Measurements from ENCODE around the gene DNAJC19.

DNAJC19 gene

DNA sequence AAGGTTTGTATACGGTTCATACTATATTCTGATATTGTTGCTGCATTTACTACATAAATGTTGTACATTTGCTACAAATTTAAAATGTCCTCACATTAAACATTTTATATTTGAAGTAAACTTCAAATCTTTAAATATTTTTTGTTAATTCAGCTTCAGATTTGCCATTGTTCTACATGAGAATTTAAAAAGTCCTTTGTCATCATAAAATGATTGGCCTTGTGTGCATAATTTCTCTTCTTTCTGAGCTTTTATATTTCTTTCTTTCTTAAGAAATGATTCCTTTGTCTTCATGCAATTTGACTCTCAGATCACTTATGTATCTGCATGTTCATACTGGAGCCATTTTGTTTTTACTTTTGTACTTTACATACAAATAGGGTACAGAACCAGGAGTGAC, 28.0 kb downstream of the DNAJC19 start:
- no peak for DNase-seq (ENCODE audit: extremely low read depth, low read depth)
- TF ChIP-seq, protein P1, sequence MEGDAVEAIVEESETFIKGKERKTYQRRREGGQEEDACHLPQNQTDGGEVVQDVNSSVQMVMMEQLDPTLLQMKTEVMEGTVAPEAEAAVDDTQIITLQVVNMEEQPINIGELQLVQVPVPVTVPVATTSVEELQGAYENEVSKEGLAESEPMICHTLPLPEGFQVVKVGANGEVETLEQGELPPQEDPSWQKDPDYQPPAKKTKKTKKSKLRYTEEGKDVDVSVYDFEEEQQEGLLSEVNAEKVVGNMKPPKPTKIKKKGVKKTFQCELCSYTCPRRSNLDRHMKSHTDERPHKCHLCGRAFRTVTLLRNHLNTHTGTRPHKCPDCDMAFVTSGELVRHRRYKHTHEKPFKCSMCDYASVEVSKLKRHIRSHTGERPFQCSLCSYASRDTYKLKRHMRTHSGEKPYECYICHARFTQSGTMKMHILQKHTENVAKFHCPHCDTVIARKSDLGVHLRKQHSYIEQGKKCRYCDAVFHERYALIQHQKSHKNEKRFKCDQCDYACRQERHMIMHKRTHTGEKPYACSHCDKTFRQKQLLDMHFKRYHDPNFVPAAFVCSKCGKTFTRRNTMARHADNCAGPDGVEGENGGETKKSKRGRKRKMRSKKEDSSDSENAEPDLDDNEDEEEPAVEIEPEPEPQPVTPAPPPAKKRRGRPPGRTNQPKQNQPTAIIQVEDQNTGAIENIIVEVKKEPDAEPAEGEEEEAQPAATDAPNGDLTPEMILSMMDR (IDR thresholded peaks at IDR 0.05; ENCODE audit: low read depth, low read length) = no peak

DNA sequence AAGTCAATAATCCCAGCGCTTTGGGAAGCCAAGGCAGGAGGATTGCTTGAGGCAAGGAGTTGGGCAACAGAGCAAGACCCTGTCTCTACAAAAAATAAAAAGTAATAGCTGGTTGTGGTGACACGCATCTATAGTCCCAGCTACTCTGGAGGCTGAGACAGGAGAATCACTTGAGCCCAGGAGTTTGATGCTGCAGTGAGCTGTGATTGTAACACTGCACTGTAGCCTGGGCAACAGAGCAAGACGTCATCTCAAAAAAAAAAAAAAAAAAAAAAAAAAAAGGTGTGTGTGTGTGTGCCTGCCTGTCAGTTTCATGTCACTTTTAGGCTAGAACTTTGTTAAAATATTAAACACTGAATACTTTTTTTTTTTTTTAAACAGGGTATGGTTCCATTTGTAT, 28.4 kb downstream of the DNAJC19 start:
- TF ChIP-seq, protein P1 (IDR thresholded peaks at IDR 0.05; ENCODE audit: low read depth, low read length) = no peak
- no peak for DNase-seq (ENCODE audit: extremely low read depth, low read depth)

DNA sequence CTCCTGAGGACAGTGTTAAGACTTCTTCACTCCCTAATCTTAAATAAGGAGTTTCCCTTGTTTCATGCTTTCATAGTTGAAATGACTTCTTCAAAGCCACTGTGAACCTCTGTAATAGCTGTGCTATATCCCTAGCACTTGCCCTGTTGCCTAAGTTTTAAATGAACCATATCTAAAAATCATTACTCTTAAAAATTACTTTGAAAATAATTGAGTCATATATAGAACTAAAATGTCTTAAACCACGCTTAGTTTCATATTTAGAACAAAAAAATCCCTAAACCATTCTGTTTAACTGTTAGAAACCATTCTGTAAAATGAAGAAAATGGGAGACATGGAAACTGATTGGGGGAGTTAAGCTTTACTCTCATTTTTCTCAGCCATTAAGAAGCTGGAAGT, 29.8 kb downstream of the DNAJC19 start:
- TF ChIP-seq, protein P1 (IDR thresholded peaks at IDR 0.05; ENCODE audit: low read depth, low read length) = no peak
- no peak for DNase-seq (ENCODE audit: extremely low read depth, low read depth)

DNA sequence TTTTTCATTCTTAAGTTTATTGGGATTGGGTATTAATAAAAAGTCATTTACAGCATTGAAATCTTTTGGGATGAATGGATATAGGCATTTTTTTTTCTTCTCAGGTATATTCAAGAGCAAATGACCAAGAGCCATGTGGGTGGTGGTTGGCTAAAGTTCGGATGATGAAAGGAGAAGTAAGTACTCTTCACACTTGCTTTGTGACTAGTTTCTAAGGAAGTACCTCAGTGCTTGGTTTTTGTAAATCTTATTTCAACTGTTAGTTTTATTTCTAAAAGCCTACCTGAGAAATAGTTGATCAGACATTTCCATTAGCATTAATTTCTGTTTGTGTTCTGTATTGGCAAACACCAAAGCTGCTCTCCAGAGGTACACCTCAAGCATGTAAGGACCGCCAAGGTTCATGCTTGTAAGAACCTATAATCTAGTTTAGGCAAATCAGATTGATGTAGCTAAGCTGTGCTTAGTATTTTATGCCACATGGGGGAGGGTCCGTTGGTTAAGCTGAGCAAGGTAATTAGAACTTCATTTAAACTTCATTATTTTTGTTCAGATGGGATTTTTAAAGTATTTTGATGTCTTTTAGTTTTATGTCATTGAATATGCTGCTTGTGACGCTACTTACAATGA, 41.7 kb downstream of the DNAJC19 start:
- TF ChIP-seq, protein P1 (IDR thresholded peaks at IDR 0.05; ENCODE audit: low read depth, low read length) = no peak
- no peak for DNase-seq (ENCODE audit: extremely low read depth, low read depth)

DNA sequence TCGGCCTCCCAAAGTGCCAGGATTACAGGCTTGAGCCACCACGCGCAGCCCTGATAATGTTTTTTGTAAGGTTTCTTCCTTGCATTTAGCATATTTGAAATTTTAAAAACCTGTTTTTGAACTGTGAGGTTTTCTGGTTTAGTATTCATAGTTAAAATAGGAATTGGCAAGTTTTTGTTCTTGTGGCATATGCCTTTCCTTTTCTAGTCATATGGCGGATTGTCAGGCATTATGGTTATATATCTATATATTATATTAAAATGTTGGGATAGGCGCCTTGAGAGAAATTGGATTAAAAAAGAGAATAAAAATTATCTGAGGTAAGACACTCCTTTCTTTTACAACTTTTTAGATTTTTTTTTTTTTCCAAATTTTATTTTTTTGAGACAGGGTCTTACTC, 48.7 kb downstream of the DNAJC19 start:
- DNase-seq (ENCODE audit: extremely low read depth, low read depth) = no peak
- TF ChIP-seq, protein P1 (IDR thresholded peaks at IDR 0.05; ENCODE audit: low read depth, low read length) = no peak

DNA sequence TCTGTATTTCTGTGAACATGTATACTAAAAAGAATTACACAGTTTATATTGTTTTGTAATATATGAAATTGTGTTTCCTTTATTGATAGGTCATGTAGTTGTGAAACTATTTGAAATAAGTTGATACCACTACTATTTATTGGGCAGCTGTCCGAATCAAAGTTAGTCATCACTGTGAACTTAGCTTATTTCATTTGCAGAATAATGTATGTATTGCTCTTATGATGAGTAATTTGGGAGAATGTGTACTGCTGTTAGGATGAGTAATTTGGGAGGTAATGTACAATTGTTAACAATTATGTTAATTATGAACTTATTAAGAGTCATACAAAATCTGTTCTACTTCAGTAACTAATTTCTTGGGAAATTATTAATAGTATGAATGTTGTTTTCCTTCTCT, 54.9 kb downstream of the DNAJC19 start:
- no peak for DNase-seq (ENCODE audit: extremely low read depth, low read depth)
- TF ChIP-seq, protein P1 (IDR thresholded peaks at IDR 0.05; ENCODE audit: low read depth, low read length) = no peak

Data from AG09319 (cell line).